ENCODE measurements around the gene TNFAIP6. TPM values are rescaled to one million over a fixed set of nuclear protein-coding genes. Genes with fewer than 3 reads are reported as not detected.
"Not testable (repeated sequence)": the region's sequence is repeated elsewhere in the genome, so short reads cannot be mapped to it uniquely, and the experiment has no call there.

TNFAIP6 gene
- 0.29 TPM in 1 of 2 replicates, not detected in the other for total RNA-seq

DNA sequence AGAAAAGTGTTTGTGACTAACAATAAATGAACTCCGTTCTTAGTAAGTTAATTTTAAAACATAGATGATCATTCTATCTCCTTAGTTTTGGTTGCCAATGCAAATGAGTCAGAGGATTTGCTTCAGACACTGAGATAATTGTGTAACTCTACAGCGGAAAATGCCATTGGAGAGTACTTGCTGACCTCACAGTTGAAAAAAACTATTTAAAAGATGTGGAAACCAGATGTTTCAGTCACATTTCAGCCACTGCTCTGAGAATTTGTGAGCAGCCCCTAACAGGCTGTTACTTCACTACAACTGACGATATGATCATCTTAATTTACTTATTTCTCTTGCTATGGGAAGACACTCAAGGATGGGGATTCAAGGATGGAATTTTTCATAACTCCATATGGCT lies at the start of gene TNFAIP6:
TSS of gene TNFAIP6 (plus strand) at position 234 of the 400 bp plus-strand sequence. CDS start at position 309, 75 bp downstream.
- ATAC-seq (ENCODE audit: low read depth) (no peak), DNase-seq (no peak)
- no peak within 1 kb of the TSS for H3K27ac Mint-ChIP-seq
- no peak within 1 kb of the TSS for H3K4me3 Mint-ChIP-seq
- H3K9me3 Mint-ChIP-seq = no peaks in the 10 kb centered on the region
- H3K27me3 Mint-ChIP-seq = no peaks in the 10 kb centered on the region
- no peaks in the 10 kb centered on the region for H3K4me1 Mint-ChIP-seq
- no peak for TF ChIP-seq CTCF (IDR thresholded peaks at IDR 0.05)
- ChIA-PET POLR2A (interaction anchor here (0.7 kb wide), 1 partner anchor 13 kb away, joined by 4 read pairs; no protein-coding TSS in a partner anchor), CTCF (no interaction called here)
- no peaks in the 10 kb centered on the region for H3K36me3 Mint-ChIP-seq (ENCODE audit: low read depth)
- intact Hi-C loops (cut with micrococcal nuclease) = no loop called here

- intact Hi-C loops (cut with micrococcal nuclease); CTCF ChIA-PET; H3K36me3 Mint-ChIP-seq (ENCODE audit: low read depth): not testable (repeated sequence)
Measured at GRCh38 chr2:151310313-151310712, 47.1 kb upstream of the TNFAIP6 start.

GRCh38 chr2:151312440-151312839 lies 45.0 kb upstream of the TNFAIP6 start:
- DNase-seq; H3K27me3 Mint-ChIP-seq; H3K9me3 Mint-ChIP-seq; H3K4me1 Mint-ChIP-seq; H3K36me3 Mint-ChIP-seq (ENCODE audit: low read depth); H3K27ac Mint-ChIP-seq; CTCF ChIA-PET; ATAC-seq (ENCODE audit: low read depth); intact Hi-C loops (cut with micrococcal nuclease); H3K4me3 Mint-ChIP-seq: not testable (repeated sequence)
- POLR2A ChIA-PET = interaction anchor here (0.5 kb wide), 1 partner anchor 22 kb away, joined by 4 read pairs; no protein-coding TSS in a partner anchor

More at GRCh38 chr2:151310313-151310712, 47.1 kb upstream of the TNFAIP6 start:
- DNase-seq; H3K4me1 Mint-ChIP-seq; POLR2A ChIA-PET; ATAC-seq (ENCODE audit: low read depth); H3K9me3 Mint-ChIP-seq; H3K4me3 Mint-ChIP-seq; H3K27me3 Mint-ChIP-seq; H3K27ac Mint-ChIP-seq: not testable (repeated sequence)

DNA sequence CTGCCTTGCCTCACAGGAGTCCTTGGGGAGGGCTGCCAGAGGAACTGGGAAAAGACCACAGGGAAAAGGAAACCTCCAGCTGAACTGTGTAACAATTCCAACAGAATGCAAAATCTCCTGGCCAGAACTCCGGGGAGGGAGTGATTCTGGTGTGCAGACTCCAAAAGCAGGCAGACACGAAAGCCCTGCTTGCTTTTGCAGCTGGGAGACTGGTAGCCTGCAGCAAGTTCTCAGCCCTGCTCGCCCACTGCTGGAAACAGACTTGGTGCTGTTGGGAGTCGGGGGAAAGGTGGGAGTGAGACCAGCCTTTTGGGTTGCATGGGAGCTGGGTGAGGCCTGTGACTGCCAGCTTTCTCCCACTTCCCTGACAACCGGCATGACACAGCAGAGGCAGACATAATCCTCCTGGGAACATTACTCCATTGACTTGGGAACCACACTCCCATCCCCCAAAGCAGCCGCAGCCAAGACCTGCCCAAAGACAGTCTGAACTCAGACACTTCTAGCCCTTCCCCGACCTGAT lies 42.0 kb upstream of the TNFAIP6 start:
- ChIA-PET POLR2A (no interaction called here), CTCF (no interaction called here)
- intact Hi-C loops (cut with micrococcal nuclease) = no loop called here
- Mint-ChIP-seq H3K27ac (no peak overlapping the region), H3K4me1 (peaks cover 3% of the 10 kb centered on the region), H3K4me3 (no peak overlapping the region), H3K36me3 (ENCODE audit: low read depth) (no peaks in the 10 kb centered on the region), H3K27me3 (peaks cover 18% of the 10 kb centered on the region), H3K9me3 (no peaks in the 10 kb centered on the region)
- no peak for ATAC-seq (ENCODE audit: low read depth)
- DNase-seq = no peak
- no peak for TF ChIP-seq CTCF (IDR thresholded peaks at IDR 0.05)

DNA sequence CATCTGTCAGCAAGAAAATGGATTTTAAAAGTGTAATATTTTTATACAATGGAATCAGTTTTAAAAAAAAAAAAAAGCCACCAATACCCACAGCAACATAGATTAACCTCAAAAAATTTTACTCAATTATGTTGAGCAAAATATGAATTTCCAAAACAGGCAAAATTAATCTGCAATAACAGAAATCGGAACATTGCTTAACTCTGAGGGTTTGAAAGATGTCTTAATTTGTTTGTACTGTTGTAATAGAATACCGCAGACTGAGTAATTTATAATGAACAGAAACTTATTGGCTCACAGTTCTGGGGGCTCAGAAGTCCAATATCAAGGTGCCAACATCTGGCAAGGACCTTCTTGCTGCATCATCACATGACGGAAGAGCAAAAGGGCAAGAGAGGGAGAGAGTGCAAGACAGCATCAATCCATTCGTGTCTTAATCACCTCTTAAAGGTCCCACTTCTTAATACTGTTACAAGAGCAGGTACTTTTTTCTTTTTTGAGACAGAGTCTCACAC lies 31.8 kb upstream of the TNFAIP6 start:
- Mint-ChIP-seq H3K27ac (no peak overlapping the region), H3K4me3 (no peak overlapping the region), H3K36me3 (ENCODE audit: low read depth) (no peaks in the 10 kb centered on the region), H3K27me3 (peaks cover 1% of the 10 kb centered on the region), H3K9me3 (peaks cover under 1% of the 10 kb centered on the region), H3K4me1 (no peaks in the 10 kb centered on the region)
- no peak for DNase-seq
- ChIA-PET CTCF (no interaction called here), POLR2A (no interaction called here)
- ATAC-seq (ENCODE audit: low read depth) = no peak
- TF ChIP-seq CTCF (IDR thresholded peaks at IDR 0.05) = no peak
- intact Hi-C loops (cut with micrococcal nuclease) = no loop called here

- CTCF ChIA-PET = no interaction called here
- POLR2A ChIA-PET = no interaction called here
- no peak for TF ChIP-seq CTCF (IDR thresholded peaks at IDR 0.05)
- H3K4me3 Mint-ChIP-seq = no peak overlapping the region
- H3K36me3 Mint-ChIP-seq (ENCODE audit: low read depth) = no peaks in the 10 kb centered on the region
- ATAC-seq (ENCODE audit: low read depth) = no peak
- no peaks in the 10 kb centered on the region for H3K27me3 Mint-ChIP-seq
- no peak overlapping the region for H3K27ac Mint-ChIP-seq
- H3K4me1 Mint-ChIP-seq = no peaks in the 10 kb centered on the region
- intact Hi-C loops (cut with micrococcal nuclease) = no loop called here
- DNase-seq = no peak
- peaks cover 3% of the 10 kb centered on the region for H3K9me3 Mint-ChIP-seq
Measured at GRCh38 chr2:151326554-151326953, 30.8 kb upstream of the TNFAIP6 start.
